Heart left ventricle (tissue), 13 donors: ENCODE measurements around the gene USP10.

Source experiments
- POLR2A ChIP-seq, 2 donors: fragments of 450-650 bp; IDR thresholded peaks; one replicate each; pipeline ENCODE4 v1.6.1; 2017; ENCODE audit warnings: antibody characterized with exemption in 2 of 2, mild to moderate bottlenecking in 2 of 2, moderate library complexity in 2 of 2
- TF ChIP-seq, protein P1 (sequence below), 12 donors: fragments of 200-600 bp; sonication (generic) in 4 of 12; IDR thresholded peaks; one replicate each; pipeline versions ENCODE4 v1.5.0 to v1.8.0; 2018 to 2022; ENCODE audit warnings: antibody characterized with exemption in 12 of 12, mild to moderate bottlenecking in 5 of 12
- donor health status: ischemic (EF 13 %, LVEDD 7.1; RV severe dilation, severe dysfunction).
- donor health status: DM: no; HTN: yes; CAD: no.
- donor health status: DM: no; HTN: no; CAD: no.
- donor health status: ischemic (EF 25% LVEDD 6.9; RV normal size, moderate dysfunction).
- donor health status: ischemic (EF 25% LVEDD 5.7; RV mildly dilated, moderate dysfunction).
- donor health status: ischemic (EF 35%, LVEDD 5.7; RV mildly dilated, moderate dysfunction).
- donor health status: nonischemic (EF 11% LVEDD 7.7; RV severe dilation, severe dysfunction).
- donor health status: DM: yes; HTN: yes; CAD: no.
- donor health status: PGD.
- donor health status: ischemic (EF 29% LVEDD 5.4; RV normal size, mild dysfunction).
- donor health status: nonischemic (EF 23%, LVEDD 6.1; RV moderate dilation, normal function).

GRCh38 chr16:84658690-84659089, 41.1 kb upstream of the USP10 start:
- TF ChIP-seq, protein P1, sequence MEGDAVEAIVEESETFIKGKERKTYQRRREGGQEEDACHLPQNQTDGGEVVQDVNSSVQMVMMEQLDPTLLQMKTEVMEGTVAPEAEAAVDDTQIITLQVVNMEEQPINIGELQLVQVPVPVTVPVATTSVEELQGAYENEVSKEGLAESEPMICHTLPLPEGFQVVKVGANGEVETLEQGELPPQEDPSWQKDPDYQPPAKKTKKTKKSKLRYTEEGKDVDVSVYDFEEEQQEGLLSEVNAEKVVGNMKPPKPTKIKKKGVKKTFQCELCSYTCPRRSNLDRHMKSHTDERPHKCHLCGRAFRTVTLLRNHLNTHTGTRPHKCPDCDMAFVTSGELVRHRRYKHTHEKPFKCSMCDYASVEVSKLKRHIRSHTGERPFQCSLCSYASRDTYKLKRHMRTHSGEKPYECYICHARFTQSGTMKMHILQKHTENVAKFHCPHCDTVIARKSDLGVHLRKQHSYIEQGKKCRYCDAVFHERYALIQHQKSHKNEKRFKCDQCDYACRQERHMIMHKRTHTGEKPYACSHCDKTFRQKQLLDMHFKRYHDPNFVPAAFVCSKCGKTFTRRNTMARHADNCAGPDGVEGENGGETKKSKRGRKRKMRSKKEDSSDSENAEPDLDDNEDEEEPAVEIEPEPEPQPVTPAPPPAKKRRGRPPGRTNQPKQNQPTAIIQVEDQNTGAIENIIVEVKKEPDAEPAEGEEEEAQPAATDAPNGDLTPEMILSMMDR (IDR thresholded peaks at IDR 0.05) = no peak
- no peak for TF ChIP-seq POLR2A (IDR thresholded peaks at IDR 0.05)
